ENCODE data around the gene KRT23.

GRCh38 chr17:40980117-40980516 lies 42.7 kb upstream of the KRT23 start:
- TF ChIP-seq EP300 (IDR thresholded peaks at IDR 0.05; ENCODE audit: low read depth in 2 of 2, low read length in 2 of 2) (no peak), EP300 (CRISPR knock-in tag; IDR thresholded peaks at IDR 0.05; ENCODE audit: borderline replicate concordance) (no peak), PHF8 (CRISPR knock-in tag; IDR thresholded peaks at IDR 0.05) (no peak), ZNF343 (CRISPR knock-in tag; IDR thresholded peaks at IDR 0.05) (no peak), ZFP36L1 (CRISPR knock-in tag; IDR thresholded peaks at IDR 0.05) (no peak), FOXK2 (IDR thresholded peaks at IDR 0.05) (no peak)
- TF ChIP-seq, protein P1, sequence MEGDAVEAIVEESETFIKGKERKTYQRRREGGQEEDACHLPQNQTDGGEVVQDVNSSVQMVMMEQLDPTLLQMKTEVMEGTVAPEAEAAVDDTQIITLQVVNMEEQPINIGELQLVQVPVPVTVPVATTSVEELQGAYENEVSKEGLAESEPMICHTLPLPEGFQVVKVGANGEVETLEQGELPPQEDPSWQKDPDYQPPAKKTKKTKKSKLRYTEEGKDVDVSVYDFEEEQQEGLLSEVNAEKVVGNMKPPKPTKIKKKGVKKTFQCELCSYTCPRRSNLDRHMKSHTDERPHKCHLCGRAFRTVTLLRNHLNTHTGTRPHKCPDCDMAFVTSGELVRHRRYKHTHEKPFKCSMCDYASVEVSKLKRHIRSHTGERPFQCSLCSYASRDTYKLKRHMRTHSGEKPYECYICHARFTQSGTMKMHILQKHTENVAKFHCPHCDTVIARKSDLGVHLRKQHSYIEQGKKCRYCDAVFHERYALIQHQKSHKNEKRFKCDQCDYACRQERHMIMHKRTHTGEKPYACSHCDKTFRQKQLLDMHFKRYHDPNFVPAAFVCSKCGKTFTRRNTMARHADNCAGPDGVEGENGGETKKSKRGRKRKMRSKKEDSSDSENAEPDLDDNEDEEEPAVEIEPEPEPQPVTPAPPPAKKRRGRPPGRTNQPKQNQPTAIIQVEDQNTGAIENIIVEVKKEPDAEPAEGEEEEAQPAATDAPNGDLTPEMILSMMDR (CRISPR knock-in tag; IDR thresholded peaks at IDR 0.05): no peak
